Esophagus muscularis mucosa (tissue), 4 donors: Measurements from ENCODE around the gene UGT1A10.

Experiments used
- EP300 ChIP-seq: sonication (generic); formaldehyde crosslinking; IDR thresholded peaks from one replicate; pipeline ENCODE4 v1.6.1; 2017; ENCODE audit warnings: antibody characterized with exemption
- POLR2A ChIP-seq: fragments of 450-650 bp; IDR thresholded peaks from one replicate; pipeline ENCODE4 v1.6.1; 2017; ENCODE audit warnings: antibody characterized with exemption, moderate library complexity, mild to moderate bottlenecking, low read depth
- TF ChIP-seq, protein P1 (sequence below), 3 experiments: fragments of 200-600 bp in 2 of 3; fragments of 450-650 bp in 1 of 3; sonication (generic) in 2 of 3; IDR thresholded peaks; one replicate each; pipeline ENCODE4 v1.5.1; 2017 to 2019; ENCODE audit warnings: antibody characterized with exemption in 3 of 3, mild to moderate bottlenecking in 2 of 3, moderate library complexity in 1 of 3

DNA sequence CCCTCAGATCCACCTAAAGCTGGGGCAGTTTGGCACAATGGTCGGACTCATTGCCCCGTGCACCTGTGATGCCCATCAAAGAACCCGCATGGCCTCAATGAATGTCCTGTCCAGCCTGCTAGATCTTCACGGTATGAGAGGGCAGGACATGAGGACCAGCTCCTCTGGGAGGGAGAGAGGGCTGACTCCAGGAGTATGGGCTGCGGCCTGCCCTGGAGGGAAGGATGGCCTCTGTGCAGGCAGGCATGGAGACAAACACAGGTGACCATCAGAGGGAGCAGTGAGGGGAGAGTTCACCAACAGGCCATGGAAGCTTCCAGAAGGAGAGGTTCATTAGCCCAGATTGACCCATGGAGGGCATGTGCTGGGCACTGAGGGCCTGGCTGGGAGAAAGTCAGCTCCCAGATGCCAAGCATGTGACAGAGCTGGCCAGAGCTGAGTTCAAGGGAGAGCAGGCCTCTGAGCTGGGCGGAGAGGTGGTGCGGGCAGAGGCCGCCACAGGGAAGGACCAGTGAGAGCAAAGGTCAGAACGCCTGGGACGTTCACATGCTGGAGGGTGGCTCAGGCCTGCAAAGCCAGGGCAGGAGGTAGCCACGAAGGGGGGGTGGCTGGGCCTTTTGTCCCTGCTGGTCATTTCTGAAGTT lies 181.9 kb downstream of the UGT1A10 start:
- TF ChIP-seq, protein P1, sequence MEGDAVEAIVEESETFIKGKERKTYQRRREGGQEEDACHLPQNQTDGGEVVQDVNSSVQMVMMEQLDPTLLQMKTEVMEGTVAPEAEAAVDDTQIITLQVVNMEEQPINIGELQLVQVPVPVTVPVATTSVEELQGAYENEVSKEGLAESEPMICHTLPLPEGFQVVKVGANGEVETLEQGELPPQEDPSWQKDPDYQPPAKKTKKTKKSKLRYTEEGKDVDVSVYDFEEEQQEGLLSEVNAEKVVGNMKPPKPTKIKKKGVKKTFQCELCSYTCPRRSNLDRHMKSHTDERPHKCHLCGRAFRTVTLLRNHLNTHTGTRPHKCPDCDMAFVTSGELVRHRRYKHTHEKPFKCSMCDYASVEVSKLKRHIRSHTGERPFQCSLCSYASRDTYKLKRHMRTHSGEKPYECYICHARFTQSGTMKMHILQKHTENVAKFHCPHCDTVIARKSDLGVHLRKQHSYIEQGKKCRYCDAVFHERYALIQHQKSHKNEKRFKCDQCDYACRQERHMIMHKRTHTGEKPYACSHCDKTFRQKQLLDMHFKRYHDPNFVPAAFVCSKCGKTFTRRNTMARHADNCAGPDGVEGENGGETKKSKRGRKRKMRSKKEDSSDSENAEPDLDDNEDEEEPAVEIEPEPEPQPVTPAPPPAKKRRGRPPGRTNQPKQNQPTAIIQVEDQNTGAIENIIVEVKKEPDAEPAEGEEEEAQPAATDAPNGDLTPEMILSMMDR (IDR thresholded peaks at IDR 0.05), result no peak
- TF ChIP-seq POLR2A (no peak), EP300 (no peak)
